ENCODE results near the gene SLC16A10.
"Not testable (repeated sequence)": the region's sequence is repeated elsewhere in the genome, so short reads cannot be mapped to it uniquely, and the experiment has no call there.

The SLC16A10 gene

GRCh38 chr6:111254004-111254778 lies 166.9 kb downstream of the SLC16A10 start:
- no peak for TF ChIP-seq CTCF (IDR thresholded peaks at IDR 0.05; ENCODE audit: low read depth, low read length, missing control alignments)
- Histone ChIP-seq H3K27me3 (replicated peaks) (no peaks in the 10 kb centered on the region), H3K4me3 (ENCODE audit: low read depth, low read length) (no peak overlapping the region), H3K27ac (no peak overlapping the region), H3K36me3 (replicated peaks) (no peaks in the 10 kb centered on the region)
- in situ Hi-C loops (cut with HindIII; ENCODE audit: low pct_ligation_motif_present, low sequenced_read_pairs), result no loop called here
- DNase-seq, result no peak

- no peak overlapping the region for H3K27ac ChIP-seq
- no peaks in the 10 kb centered on the region for H3K27me3 ChIP-seq (replicated peaks)
- in situ Hi-C loops (cut with HindIII; ENCODE audit: low pct_ligation_motif_present, low sequenced_read_pairs), result no loop called here
- DNase-seq, result no peak
- H3K4me3 ChIP-seq (ENCODE audit: low read depth, low read length), result no peak overlapping the region
- no peaks in the 10 kb centered on the region for H3K36me3 ChIP-seq (replicated peaks)
- TF ChIP-seq CTCF (IDR thresholded peaks at IDR 0.05; ENCODE audit: low read depth, low read length, missing control alignments), result no peak
Observed at GRCh38 chr6:111254779-111255166, 167.5 kb downstream of the SLC16A10 start.

- H3K36me3 ChIP-seq (replicated peaks); H3K27ac ChIP-seq; H3K27me3 ChIP-seq (replicated peaks); DNase-seq; H3K4me3 ChIP-seq (ENCODE audit: low read depth, low read length); in situ Hi-C loops (cut with HindIII; ENCODE audit: low pct_ligation_motif_present, low sequenced_read_pairs): not testable (repeated sequence)
Observed at GRCh38 chr6:111255838-111256237, 168.5 kb downstream of the SLC16A10 start.

- in situ Hi-C loops (cut with HindIII; ENCODE audit: low pct_ligation_motif_present, low sequenced_read_pairs), result no loop called here
- Histone ChIP-seq H3K27ac (no peak overlapping the region), H3K4me3 (ENCODE audit: low read depth, low read length) (no peak overlapping the region), H3K36me3 (replicated peaks) (no peaks in the 10 kb centered on the region), H3K27me3 (replicated peaks) (no peaks in the 10 kb centered on the region)
- no peak for DNase-seq
- peak; percentile 14 for TF ChIP-seq CTCF (IDR thresholded peaks at IDR 0.05; ENCODE audit: low read depth, low read length, missing control alignments)
Observed at GRCh38 chr6:111256646-111257045, 169.3 kb downstream of the SLC16A10 start.

- TF ChIP-seq CTCF (IDR thresholded peaks at IDR 0.05; ENCODE audit: low read depth, low read length, missing control alignments), result no peak
- no peak overlapping the region for H3K4me3 ChIP-seq (ENCODE audit: low read depth, low read length)
- H3K27ac ChIP-seq, result no peak overlapping the region
- H3K27me3 ChIP-seq (replicated peaks), result no peaks in the 10 kb centered on the region
- in situ Hi-C loops (cut with HindIII; ENCODE audit: low pct_ligation_motif_present, low sequenced_read_pairs), result no loop called here
- DNase-seq, result no peak
- H3K36me3 ChIP-seq (replicated peaks), result no peaks in the 10 kb centered on the region
Observed at GRCh38 chr6:111258010-111258409, 170.7 kb downstream of the SLC16A10 start.

GRCh38 chr6:111258615-111259088 lies 171.3 kb downstream of the SLC16A10 start:
- no peak for DNase-seq
- TF ChIP-seq CTCF (IDR thresholded peaks at IDR 0.05; ENCODE audit: low read depth, low read length, missing control alignments), result no peak
- in situ Hi-C loops (cut with HindIII; ENCODE audit: low pct_ligation_motif_present, low sequenced_read_pairs), result no loop called here
- Histone ChIP-seq H3K27me3 (replicated peaks) (no peaks in the 10 kb centered on the region), H3K4me3 (ENCODE audit: low read depth, low read length) (peak overlapping the region; percentile 43), H3K27ac (peak overlapping the region; percentile 69), H3K36me3 (replicated peaks) (no peaks in the 10 kb centered on the region)

All from brain microvascular endothelial cell (primary cell).